Right hindlimb (tissue), 1 donor: Measurements from ENCODE around the gene RPGRIP1.
"Not testable (repeated sequence)": the region's sequence is repeated elsewhere in the genome, so short reads cannot be mapped to it uniquely, and the experiment has no call there.

Experiments used
- DNase-seq: peaks from one replicate; pipeline ENCODE4 v3.0.0-alpha.2; 2018

Gene RPGRIP1

DNA sequence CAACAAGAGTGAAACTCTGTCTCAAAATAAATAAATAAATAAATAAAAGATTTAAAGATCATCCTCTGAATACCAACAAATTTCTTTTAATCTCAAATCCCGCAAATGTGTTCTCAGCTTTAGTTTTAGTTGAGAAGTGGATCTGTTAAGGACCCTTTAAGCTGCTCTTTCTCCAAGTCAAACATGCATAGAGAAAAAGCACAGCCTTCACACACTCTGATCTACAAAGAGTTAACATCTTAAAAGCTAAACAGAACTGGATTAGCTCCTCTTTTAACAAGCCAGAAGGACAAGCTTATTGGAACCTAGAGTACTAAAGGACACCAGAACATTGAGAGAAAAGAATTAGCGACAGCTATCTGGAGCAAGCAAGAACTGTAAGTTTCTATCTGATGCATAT, at the start of gene RPGRIP1:
Gene RPGRIP1 (plus strand): TSS at position 301 of the 400 bp plus-strand sequence. CDS start 7,894 bp downstream, outside the sequence.
- no peak for DNase-seq

DNA sequence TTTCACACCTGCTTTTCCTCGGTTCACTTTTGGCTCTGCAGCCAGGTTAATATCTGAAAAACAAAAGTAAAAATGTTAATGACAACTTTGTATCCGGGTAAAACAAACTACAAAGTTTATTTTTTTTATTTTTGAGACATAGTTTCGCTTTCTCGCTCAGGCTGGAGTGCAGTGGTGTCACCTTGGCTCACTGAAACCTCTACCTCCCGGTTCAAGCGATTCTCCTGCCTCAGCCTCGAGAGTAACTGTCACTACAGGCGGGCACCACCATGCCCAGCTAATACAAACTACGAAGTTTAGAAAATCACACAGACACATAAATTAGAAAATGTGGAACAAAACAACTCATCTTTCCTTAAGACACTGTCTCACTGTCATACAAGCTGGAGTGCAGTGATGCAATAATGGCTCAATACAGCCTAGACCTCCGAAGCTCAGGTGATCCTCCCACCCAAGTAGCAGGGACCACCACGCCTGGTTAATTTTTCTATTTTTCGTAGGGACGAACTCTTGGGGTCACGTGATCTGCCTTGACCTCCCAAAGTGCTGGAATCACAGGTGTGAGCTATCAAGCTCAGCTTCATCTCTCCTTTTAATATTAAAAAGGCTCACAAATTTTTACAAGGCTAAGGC, 48.7 kb upstream of the RPGRIP1 start:
- DNase-seq, result no peak

DNA sequence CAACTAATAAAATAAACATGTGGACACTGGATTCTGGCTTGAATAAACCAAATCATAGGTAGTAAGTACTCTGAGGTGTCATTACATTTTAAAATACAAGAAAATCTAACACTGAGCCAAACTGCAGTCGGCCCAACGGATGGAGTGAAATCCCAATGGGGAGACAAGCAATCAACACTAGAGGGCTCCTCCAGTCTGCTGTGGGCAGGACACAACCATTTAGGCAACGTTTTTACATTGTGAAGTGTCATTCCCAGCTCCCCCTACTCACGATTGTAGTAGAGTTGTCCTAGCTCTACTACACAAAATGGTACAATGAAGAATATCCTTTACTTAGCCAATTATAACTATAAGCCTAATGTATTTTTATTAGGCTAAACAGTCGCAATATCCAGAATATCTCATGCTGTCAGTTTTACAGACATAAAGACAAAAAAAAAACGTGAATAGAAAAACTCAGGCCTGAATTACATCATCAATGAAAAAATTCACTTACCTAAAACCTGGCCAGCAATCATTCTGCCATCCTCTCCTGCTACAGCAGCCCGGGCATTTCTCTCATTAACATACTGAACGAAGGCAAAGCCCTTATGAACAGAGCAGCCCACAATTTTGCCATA, 46.3 kb upstream of the RPGRIP1 start:
- DNase-seq, result no peak

DNA sequence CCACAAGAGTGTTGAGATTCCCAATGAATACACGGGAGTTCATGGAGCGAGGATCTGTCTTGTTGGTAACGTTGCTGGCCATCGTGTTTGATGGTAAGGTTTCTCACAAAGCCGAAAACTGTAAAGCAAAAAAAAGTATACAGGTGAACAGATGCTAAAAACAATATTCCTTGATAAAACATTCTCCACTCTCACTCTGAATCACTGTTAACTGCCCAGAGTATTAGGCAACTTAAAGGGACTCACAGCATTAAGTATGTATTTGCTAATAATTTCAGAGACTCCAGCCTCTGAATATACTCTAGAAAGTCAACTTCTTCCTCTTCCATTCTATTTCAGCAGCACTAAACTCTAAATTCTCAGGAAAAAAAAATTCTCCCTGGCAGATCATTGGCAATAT, 45.8 kb upstream of the RPGRIP1 start:
- no peak for DNase-seq

DNA sequence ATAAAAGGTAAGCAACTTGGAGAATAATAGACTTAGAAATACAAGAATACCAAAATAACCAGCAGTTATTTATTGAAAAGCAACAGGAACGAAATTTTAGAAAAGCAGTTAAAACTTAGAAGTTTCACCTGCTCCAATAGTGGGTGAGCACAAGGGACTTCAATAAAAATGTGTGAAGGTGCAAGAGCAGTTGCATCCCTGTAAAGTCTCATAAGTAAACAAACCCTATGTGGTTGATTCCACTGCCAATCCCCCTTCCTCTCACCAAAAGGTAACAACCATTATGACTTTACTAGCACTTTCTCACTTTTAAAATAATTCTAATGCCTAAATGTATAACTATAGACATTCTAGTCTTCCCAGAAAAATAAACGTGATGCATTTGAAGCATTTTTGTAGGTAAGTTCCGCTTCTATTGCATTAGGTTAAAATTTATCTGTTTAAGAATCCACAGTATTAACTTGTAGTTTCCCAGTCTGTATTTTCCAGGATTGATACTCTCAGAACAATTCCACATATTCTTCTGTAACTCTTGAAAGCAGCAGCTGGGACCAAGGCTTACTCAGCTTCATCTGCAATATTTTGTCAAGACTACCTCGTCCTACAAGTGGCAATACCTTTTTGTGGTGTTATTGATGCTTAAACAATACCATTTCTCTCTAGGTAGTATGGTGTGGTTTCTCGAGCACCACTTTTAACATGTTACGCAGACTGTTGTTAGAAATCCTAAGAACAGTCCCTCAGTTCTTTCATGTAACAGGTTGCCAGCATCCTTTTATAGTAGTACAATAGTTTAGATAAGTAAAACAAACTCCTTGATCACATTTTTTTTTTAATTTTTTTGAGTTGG, 42.7 kb upstream of the RPGRIP1 start:
- DNase-seq, result no peak

DNA sequence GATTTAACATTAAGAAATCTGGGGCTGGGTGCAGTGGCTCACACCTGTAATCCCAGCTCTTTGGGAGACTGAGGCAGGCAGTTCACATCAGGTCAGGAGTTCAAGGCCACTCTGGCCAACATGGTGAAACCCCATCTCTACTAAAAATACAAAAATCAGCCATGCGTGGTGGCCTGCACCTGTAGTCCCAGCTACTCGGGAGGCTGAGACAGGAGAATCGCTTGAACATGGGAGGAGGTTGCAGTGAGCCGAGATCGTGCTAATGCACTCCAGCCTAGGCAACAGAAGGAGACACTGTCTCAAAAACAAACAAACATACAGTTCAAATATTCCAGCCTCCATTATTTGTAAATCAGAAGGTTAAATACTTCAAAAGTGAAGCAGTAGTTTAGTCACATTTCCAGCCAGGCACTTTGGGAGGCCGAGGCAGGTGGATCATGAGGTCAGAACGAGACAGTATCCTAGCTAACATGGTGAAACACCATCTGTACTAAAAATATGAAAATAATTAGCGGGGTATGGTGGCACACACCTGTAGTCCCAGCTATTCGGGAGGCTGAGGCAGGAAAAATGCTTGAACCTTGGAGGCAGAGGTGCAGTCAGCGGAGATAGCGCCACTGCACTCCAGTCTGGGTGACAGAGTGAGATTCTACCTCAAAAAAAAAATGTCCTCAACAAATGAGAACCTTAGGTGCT, 40.9 kb upstream of the RPGRIP1 start:
- DNase-seq, result no peak

DNA sequence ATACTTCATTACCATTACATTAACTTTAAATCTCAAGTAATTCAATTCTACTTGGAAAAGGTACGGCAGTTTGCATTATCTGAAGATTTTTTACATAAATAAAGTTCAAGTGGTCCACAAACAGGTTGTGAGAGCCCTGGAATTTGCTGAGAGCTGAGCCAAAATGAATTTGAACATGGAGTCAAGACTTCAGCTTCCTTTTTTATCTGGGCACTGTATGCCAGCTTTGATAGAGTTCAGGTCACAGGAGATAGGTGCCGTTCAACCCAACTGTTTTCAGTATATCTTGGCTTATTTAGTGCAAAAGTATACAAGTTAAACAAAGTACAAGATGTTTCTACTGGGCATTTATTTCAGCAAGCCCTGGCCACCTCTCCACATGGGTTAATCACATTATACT, 39.5 kb upstream of the RPGRIP1 start:
- no peak for DNase-seq

DNA sequence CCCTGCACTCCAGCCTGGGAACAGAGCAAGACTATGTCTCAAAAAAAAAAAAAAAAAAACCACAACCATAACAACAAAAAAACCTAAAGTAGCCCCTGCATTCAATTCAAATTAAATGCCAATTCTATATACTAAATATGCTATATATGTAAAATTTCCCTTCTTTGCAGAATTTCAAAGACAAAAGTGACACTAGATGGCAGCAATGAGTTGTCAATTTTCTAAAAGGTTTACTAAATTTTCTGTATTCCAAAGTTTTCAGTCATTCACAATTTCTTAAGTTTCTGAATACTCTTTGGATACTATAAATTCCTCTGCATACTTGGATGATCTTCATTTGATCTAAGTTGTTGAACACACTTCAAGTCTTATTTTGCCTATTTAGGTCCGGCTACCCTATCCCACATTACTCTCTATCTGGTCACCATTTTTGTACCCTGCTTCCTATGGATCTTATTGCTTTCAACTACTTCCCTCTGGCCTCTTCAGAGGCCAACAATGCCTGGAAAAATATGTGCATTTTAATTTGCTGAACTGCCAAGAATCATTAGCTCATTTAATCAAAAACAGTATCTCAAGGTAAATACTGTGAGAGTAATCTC, 38.6 kb upstream of the RPGRIP1 start:
- DNase-seq, result no peak

DNA sequence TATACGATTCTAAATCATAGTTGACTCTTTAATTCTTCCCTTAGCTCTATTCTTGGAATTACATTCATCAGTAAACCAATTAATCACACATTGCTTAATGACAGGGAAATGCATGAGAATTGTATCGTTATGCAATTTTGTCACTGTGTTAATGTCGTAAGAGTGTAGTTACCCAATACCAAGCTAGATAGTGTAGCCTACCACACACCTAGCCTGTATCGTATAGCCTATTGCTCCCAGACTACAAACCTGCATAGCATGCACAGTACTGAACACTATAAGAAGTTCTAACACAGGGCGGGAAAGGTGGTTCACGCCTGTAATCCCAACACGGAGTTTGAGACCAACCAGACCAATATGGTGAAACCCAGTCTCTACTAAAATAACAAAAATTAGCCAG, 35.3 kb upstream of the RPGRIP1 start:
- no peak for DNase-seq

DNA sequence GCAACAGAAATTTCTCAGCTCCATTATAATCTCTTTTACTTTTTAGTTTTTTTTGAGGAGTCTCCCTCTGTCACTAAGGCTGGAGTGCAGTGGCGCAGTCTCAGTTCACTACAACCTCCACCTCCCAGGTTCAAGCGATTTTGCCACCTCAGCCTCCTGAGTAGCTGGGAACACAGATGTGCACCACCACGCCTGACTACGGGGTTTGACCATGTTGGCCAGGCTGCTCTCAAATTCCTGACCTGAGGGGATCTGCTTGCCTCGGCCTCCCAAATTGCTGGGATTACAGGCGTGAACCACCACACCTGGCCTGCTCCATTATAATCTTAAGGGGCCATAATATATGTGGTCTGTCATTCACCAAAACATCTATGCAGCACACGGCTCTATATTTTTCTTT, 34.1 kb upstream of the RPGRIP1 start:
- no peak for DNase-seq

DNA sequence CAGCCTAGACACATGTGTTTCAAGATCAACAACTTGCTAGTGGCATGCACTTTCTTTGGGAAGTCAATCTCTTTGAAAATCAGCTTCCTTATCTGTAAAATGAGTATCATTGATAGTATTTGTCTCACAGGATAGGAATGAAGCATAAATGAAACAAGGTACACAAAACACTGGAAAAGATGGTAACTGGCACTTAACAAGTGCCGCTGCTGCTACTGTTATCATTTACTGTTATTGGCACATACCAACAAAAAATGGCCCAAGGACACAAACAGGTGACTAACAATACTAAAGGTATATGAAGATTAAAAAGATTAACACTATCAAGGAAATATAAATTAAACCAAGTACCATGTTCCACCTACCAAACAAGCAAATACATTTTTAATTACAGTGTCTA, 31.5 kb upstream of the RPGRIP1 start:
- DNase-seq, result no peak

DNA sequence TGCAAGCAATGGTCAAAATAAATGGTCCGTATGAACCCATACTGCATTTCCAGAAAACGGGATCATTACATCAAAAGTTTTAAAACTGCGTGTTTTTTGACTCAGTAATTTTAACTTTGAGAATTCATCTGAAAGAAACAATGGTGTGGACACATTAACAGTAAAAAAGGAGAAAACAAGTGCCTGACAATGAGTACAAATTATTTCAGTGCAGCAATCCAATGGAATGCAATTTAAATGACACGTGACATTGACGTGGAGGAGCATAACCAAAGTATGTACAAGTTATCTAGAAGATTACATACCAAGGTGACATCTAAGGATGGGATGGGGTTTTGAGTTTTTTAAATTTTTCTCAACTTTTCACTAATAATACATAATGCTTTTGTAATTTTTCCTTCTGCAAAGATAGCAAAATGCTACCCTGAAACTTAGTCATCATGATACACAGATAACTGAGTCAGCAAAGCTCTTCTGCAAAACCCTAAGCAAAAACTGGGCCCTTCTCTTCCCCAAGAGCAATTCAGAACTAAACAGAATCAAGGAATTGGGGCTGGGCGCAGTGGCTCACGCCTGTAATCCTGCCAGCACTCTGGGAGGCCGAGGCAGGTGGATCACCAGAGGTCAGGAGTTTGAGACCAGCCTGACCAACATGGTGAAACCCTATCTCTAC, 31.0 kb upstream of the RPGRIP1 start:
- no peak for DNase-seq

DNA sequence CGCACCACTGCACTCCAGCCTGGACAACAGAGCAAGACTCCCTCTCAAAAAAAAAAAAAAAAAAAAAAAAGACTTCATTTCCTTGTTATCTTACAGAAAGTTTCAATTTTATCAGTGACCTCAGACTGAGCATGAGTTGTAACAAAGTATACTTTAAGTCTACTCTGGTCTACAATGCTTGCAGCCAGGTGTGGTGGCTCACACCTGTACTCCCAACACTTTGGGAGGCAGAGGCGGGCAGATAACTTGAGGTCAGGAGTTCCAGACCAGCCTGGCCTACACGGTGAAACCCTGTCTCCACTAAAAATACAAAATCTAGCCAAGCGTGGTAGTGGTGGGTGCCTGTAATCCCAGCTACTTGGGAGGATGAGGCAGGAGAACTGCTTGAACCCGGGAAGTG, 28.7 kb upstream of the RPGRIP1 start:
- no peak for DNase-seq

DNA sequence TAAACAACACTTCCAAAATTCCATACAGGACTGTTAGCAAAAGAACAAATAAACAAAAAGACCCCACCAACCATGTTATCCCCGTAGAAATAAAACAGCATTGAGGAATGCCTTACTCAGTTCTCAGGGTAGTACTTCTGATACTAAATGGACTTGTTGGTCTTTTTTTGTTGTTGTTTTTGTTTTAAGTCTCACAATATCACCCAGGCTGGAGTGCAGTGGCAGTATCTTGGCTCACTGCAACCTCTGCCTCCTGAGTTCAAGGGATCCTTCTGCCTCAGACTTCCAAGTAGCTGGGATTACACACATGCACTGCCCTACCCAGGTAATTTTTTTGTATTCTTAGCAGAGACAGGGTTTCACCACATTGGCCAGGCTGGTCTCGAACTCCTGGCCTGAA, 27.7 kb upstream of the RPGRIP1 start:
- DNase-seq, result no peak

DNA sequence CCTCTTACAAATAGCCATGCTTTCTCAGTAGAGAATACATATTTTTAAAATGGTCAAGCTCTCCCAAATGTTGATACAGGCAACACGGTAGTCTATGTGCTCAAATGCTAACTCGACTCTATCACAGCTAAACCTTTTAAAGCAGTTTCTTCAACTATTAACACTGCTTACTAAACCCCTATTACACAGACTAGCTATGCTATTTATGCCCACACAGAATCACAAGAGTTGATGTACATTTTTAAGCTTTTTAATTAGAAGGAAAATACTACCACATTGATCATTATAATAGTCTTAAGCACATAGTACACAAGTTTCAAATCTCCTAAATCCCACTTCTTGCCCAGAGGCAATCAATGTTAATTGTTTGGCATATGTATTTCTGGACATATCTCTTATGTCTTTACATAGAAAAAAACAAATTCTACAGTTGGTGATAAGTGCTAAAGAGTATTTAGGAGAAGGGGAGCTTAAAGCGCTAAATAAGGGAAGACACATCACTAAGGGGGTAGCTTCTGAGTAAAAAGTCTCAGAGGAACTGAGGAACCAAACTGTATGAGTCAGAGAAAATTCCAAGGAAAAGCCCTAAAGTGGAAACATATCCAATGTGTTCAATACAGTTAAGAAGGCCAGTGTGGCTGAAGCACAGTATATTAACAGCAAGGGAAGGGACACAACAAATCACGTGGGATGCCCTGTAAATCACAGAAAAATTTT, 24.3 kb upstream of the RPGRIP1 start:
- no peak for DNase-seq

DNA sequence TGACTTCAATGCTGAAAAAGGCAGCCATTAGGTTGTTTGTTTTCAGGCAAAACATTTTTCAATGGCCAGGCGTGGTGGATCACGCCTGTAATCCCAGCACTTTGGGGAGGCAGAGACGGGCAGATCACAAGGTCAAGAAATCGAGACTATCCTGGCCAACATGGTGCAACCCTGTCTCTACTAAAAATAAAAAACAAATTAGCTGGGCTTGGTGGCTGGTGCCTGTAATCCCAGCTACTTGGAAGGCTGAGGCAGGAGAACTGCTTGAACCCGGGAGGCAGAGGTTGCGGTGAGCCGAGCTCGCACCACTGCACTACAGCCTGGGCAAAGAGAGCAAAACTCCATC, 23.8 kb upstream of the RPGRIP1 start:
- not testable (repeated sequence) for DNase-seq

DNA sequence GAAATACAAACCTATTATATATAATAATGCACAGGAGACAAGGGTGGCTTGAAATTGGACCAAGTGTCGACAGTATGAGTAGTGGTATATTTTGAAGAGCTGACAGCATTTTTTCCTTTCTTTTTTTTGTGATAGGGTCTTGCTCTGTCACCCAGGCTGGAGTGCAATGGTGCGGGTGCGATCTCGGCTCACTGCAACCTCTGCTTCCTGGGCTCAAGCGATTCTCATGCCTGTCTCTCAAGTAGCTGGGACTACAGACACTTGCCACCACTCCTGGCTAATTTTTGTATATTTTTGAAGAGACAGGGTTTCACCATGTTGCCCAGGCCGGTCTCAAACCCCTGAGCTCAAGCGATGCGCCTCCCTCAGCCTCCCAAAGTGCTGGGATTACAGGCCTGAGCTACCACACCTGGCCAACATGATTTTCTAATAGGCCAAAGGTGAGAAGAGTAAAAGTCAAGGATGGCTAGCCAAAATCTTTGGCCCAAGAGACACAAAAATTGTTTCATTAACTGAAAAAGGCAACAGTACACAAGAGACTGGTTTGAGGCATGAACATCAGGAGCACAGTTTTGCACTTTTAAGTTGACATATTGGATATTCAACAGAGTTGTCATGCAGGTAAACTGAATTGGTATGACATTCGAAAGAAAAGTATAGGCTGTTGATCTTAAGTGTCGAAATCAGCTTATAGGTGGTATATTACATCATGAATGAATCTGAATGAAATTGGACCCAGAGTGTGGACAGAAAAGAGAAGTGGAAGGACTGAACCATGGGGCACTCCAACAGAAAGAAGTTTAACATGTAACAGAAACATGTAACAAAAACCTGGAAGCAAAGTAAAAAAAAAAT, 23.1 kb upstream of the RPGRIP1 start:
- DNase-seq, result no peak

DNA sequence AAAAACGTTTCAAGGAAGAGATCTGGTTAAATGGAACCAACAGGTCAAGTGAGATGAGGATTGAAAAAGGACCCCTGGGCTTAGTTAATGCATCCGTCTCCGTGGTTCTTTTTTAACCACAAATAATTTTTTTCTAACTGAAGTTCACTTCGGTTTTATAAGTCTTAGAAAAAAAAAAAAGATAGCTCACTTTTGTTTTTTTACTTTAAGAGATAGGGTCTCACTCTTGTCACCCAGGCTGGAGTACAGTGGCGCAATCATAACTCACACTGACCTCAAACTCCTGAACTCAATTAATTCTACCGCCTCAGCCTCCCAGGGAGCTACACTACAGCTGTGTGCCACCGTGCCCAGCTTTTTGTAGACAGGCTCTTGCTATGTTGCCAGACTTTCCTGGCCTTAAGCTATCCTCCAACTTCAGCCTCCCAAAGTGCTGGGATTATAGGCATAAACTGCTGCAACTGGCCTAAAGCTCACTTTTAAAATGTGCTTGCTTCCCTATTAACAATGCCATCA, 22.4 kb upstream of the RPGRIP1 start:
- DNase-seq, result no peak

DNA sequence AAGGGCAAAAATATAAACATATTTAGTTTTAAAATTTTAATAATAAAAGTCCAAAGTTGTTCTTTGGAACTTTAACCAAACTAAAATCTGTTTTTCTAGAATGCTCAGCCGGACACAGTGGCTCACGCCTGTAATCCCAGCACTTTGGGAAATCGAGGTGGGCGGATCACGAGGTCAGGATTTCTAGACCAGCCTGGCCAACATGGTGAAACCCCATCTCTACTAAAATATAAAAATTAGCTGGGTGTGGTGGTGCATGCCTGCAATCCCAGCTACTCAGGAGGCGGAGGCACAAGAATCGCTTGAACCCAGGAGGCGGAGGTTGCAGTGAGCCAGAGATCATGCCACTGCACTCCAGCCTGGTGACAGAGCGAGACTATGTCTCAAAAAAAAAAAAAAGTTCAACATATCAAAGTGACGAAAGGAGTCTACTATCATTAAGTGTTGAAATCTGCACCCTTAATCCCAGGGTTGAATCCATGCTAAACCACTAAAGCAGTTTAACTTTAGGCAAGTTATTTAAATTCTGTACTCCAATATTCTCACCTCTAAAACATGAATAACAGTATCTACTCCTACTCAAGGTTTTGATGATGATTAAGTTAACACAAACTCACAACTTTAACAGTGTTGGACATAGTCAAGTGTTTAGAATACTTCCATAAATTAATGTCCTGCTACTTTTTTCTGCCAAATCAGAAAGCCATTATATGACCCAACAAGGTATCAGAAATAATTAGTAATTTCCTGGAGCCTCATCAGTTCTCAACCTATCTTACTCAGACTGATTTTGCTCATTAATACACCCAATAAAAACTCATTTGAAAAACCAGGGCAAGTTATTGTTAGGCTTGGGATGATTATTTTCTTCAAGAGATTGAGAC, 21.6 kb upstream of the RPGRIP1 start:
- DNase-seq, result no peak
